Measurements from ENCODE around the gene TBC1D1.

GRCh38 chr4:37988670-37989069 lies 97.8 kb downstream of the TBC1D1 start:
- no peak for TF ChIP-seq CTCF (IDR thresholded peaks at IDR 0.05; ENCODE audit: insufficient read depth, low read depth, low read length)
- no peak for TF ChIP-seq EZH2 (IDR thresholded peaks at IDR 0.05; ENCODE audit: insufficient read depth, low read length)

Measured in astrocyte (in vitro differentiated cells and primary cell).